SK-N-SH (cell line): Measurements from ENCODE around the gene CCM2. TPM values are rescaled to one million over a fixed set of nuclear protein-coding genes. Genes with fewer than 3 reads are reported as not detected.

Experiments used
- CTCF ChIA-PET: fragments of 300-600, 350-600 bp; formaldehyde crosslinking; extraction: SDS; loops from one replicate; lab custom pipeline; 2021; lab: Yijun Ruan, JAX
- POLR2A ChIA-PET: fragments of 350-600 bp; sonication (Branson Sonifier 250); formaldehyde crosslinking; extraction: SDS; loops from one replicate; lab custom pipeline; 2020; ENCODE audit warnings: antibody characterized with exemption, inconsistent platforms; lab: Yijun Ruan, JAX
- DNase-seq: peaks from one replicate; pipeline ENCODE4 v3.0.0; 2012
- H2AFZ ChIP-seq: fragments of 200-600 bp; sonication (generic); 2 replicates; pipeline ENCODE4 v1.8.1; 2016; ENCODE audit warnings: antibody characterized with exemption, mild to moderate bottlenecking, low read depth
- H3F3A ChIP-seq: fragments of 200-600 bp; sonication (generic); replicated peaks from 2 replicates; pipeline ENCODE3; 2016; ENCODE audit warnings: antibody characterized with exemption, mild to moderate bottlenecking; ENCODE audit not compliant: insufficient read depth
- H3K27ac ChIP-seq, 2 experiments: fragments of 200-500 bp in 1 of 2; fragments of 200-600 bp in 1 of 2; sonication (Bioruptor generic) in 1 of 2; sonication (generic), shearing (Covaris generic) in 1 of 2; 2 replicates each; pipeline versions ENCODE4 v1.5.1 to v1.6.1; 2014 to 2016; ENCODE audit warnings: low read depth in 2 of 2, inconsistent platforms in 1 of 2, low read length in 1 of 2, mild to moderate bottlenecking in 1 of 2, mixed read lengths in 1 of 2
- H3K27me3 ChIP-seq: fragments of 200-600 bp; sonication (generic), shearing (Covaris generic); 2 replicates; pipeline ENCODE4 v1.6.1; 2016; ENCODE audit warnings: mixed run types; ENCODE audit not compliant: insufficient read depth
- H3K36me3 ChIP-seq, 2 experiments: fragments of 200-500 bp in 1 of 2; fragments of 200-600 bp in 1 of 2; sonication (Bioruptor generic) in 1 of 2; sonication (generic) in 1 of 2; replicated peaks in 1 of 2; 2 replicates each; pipeline versions ENCODE3 to v1.5.1; 2014 to 2016; ENCODE audit warnings: low read length in 1 of 2, mild to moderate bottlenecking in 1 of 2; ENCODE audit not compliant: insufficient read depth in 2 of 2, control insufficient read depth in 1 of 2
- H3K4me1 ChIP-seq, 2 experiments: fragments of 200-500 bp in 1 of 2; fragments of 200-600 bp in 1 of 2; sonication (Bioruptor generic) in 1 of 2; sonication (generic), shearing (Covaris generic) in 1 of 2; 2 replicates each; pipeline versions ENCODE4 v1.5.1 to v1.6.1; 2014 to 2016; ENCODE audit warnings: low read depth in 1 of 2, low read length in 1 of 2, mixed run types in 1 of 2; ENCODE audit not compliant: insufficient read depth in 2 of 2, control insufficient read depth in 1 of 2
- H3K4me2 ChIP-seq: fragments of 200-600 bp; sonication (generic), shearing (Covaris generic); 2 replicates; pipeline ENCODE4 v1.6.1; 2017; ENCODE audit warnings: mixed run types
- H3K4me3 ChIP-seq, 2 experiments: fragments of 200-500 bp in 1 of 2; fragments of 200-600 bp in 1 of 2; sonication (Bioruptor generic) in 1 of 2; sonication (generic), shearing (Covaris generic) in 1 of 2; 2 replicates each; pipeline versions ENCODE4 v1.5.1 to v1.8.1; 2014 to 2016; ENCODE audit warnings: low read depth in 2 of 2, inconsistent platforms in 1 of 2, low read length in 1 of 2, mild to moderate bottlenecking in 1 of 2, mixed read lengths in 1 of 2, moderate library complexity in 1 of 2
- H3K79me2 ChIP-seq: fragments of 200-600 bp; sonication (generic); 2 replicates; pipeline ENCODE4 v1.8.1; 2017; ENCODE audit warnings: mild to moderate bottlenecking; ENCODE audit not compliant: insufficient read depth
- H3K9ac ChIP-seq: fragments of 200-600 bp; sonication (generic); 2 replicates; pipeline ENCODE4 v1.6.1; 2017; ENCODE audit warnings: mixed run types
- H3K9me2 ChIP-seq: fragments of 200-600 bp; sonication (generic); 2 replicates; pipeline ENCODE4 v1.6.1; 2017; ENCODE audit warnings: mixed run types
- H3K9me3 ChIP-seq: fragments of 200-600 bp; sonication (generic); 2 replicates; pipeline ENCODE4 v1.6.1; 2017; ENCODE audit warnings: mixed run types, mild to moderate bottlenecking, moderate library complexity
- H4K20me1 ChIP-seq: fragments of 200-600 bp; sonication (generic); 2 replicates; pipeline ENCODE4 v1.6.1; 2017; ENCODE audit warnings: mild to moderate bottlenecking, mixed run types; ENCODE audit not compliant: insufficient read depth
- CTCF ChIP-seq: fragments of 200-600 bp; sonication (generic); IDR thresholded peaks from 2 replicates; pipeline ENCODE4 v1.6.1; 2017; ENCODE audit warnings: antibody characterized with exemption, mild to moderate bottlenecking, moderate library complexity
- ELF1 ChIP-seq: IDR thresholded peaks from 2 replicates; pipeline ENCODE4 v1.4.0; 2012
- EP300 ChIP-seq, 2 experiments: IDR thresholded peaks; 2 replicates each; pipeline versions ENCODE4 v1.4.0 to v1.6.1; 2012; ENCODE audit warnings: borderline replicate concordance in 1 of 2, low read depth in 1 of 2, low read length in 1 of 2
- FOSL2 ChIP-seq: IDR thresholded peaks from 2 replicates; pipeline ENCODE4 v1.4.0; 2012; ENCODE audit warnings: low read depth, mild to moderate bottlenecking, moderate library complexity, borderline replicate concordance
- IRF3 ChIP-seq: fragments of 150-350 bp; IDR thresholded peaks from 2 replicates; pipeline ENCODE4 v1.6.1; 2016; ENCODE audit warnings: mild to moderate bottlenecking, low read depth, low read length
- JUND ChIP-seq: IDR thresholded peaks from 2 replicates; pipeline ENCODE4 v1.4.0; 2012
- MAX ChIP-seq: IDR thresholded peaks from 2 replicates; pipeline ENCODE4 v1.4.0; 2012; ENCODE audit warnings: low read depth
- MEF2A ChIP-seq: IDR thresholded peaks from 2 replicates; pipeline ENCODE4 v1.4.0; 2012; ENCODE audit warnings: low read depth, borderline replicate concordance
- NFIC ChIP-seq: IDR thresholded peaks from 2 replicates; pipeline ENCODE4 v1.4.0; 2012; ENCODE audit warnings: borderline replicate concordance
- RCOR1 ChIP-seq: fragments of 150-350 bp; IDR thresholded peaks from 2 replicates; pipeline ENCODE4 v1.6.1; 2017; ENCODE audit warnings: antibody characterized with exemption, low read length
- RFX5 ChIP-seq: IDR thresholded peaks from 2 replicates; pipeline ENCODE4 v1.6.1; 2012; ENCODE audit warnings: mild to moderate bottlenecking, improper control_type of control experiment, low read length
- TCF12 ChIP-seq: IDR thresholded peaks from 2 replicates; pipeline ENCODE4 v1.4.0; 2012
- TEAD4 ChIP-seq: IDR thresholded peaks from 2 replicates; pipeline ENCODE4 v1.4.0; 2012; ENCODE audit warnings: mild to moderate bottlenecking, borderline replicate concordance; ENCODE audit not compliant: insufficient read depth
- USF1 ChIP-seq: IDR thresholded peaks from 2 replicates; pipeline ENCODE4 v1.4.0; 2012; ENCODE audit warnings: low read depth, borderline replicate concordance
- YY1 ChIP-seq: IDR thresholded peaks from 2 replicates; pipeline ENCODE4 v1.4.0; 2012; ENCODE audit warnings: low read depth, mild to moderate bottlenecking
- ZBTB33 ChIP-seq: IDR thresholded peaks from 2 replicates; pipeline ENCODE4 v1.4.0; 2012; ENCODE audit warnings: low read depth, borderline replicate concordance
- WGBS: methylation state at CpG from one replicate; pipeline ENCODE4 v1.1.6; 2017; ENCODE audit warnings: low lambda C conversion rate; 5-methylcytosine and 5-hydroxymethylcytosine counted together
- polyA plus RNA-seq, 3 experiments: library from polyadenylated mRNA; depleted of rRNA; stranded (reverse); fragments of >200 nt; gene quantifications; 2 replicates each; pipeline ENCODE4 v1.2.3, GENCODE V29; 2012

Gene CCM2
- polyA plus RNA-seq, 1 of the 3 experiments (the other 2 are of a cell fraction), result 83.2 TPM

GRCh38 chr7:44979481-44980392, 20.3 kb upstream of the CCM2 start:
- H3K27ac ChIP-seq, result no peak overlapping the region
- H3K4me3 ChIP-seq, result no peak overlapping the region
- H3K4me2 ChIP-seq, result no peak overlapping the region
- H3K9me2 ChIP-seq, result no peaks in the 10 kb centered on the region
- 95% methylated on average over 8 of the region's 8 CpGs for WGBS
- H4K20me1 ChIP-seq, result 0 out of 2 replicates have a peak, but pooled peaks cover 4% of the 10 kb centered on the region
- H3K36me3 ChIP-seq, result peaks cover 28 to 43% of the 10 kb centered on the region in 2 experiments
- ChIA-PET POLR2A (no interaction called here), CTCF (interaction anchor here (0.9 to 4.1 kb wide), 6 partner anchors 12 to 281 kb away, joined by 3 to 17 read pairs (median 4); no protein-coding TSS in a partner anchor)
- H3K4me1 ChIP-seq, result peaks cover 5 to 11% of the 10 kb centered on the region in 2 experiments; a peak in 3 of 4 replicates
- peaks cover 9% of the 10 kb centered on the region; the same call in 1 of the 2 replicates for H3K79me2 ChIP-seq
- H3K9me3 ChIP-seq, result no peaks in the 10 kb centered on the region
- TF ChIP-seq IRF3 (no peak), YY1 (no peak), RFX5 (no peak), JUND (no peak), TCF12 (no peak), RCOR1 (no peak), NFIC (no peak), MEF2A (no peak), FOSL2 (no peak), MAX (no peak), USF1 (no peak), ZBTB33 (no peak), EP300 (IDR thresholded peaks at IDR 0.05; ENCODE audit: borderline replicate concordance in 1 of 2, low read depth in 1 of 2, low read length in 1 of 2) (no peak), ELF1 (no peak), TEAD4 (no peak), CTCF (no peak)
- H2AFZ ChIP-seq, result no peak overlapping the region
- no peak overlapping the region for H3K9ac ChIP-seq
- no peak for DNase-seq
- H3F3A ChIP-seq, result peaks cover 31% of the 10 kb centered on the region
- H3K27me3 ChIP-seq, result no peaks in the 10 kb centered on the region
